HG03354 (cell line): ENCODE measurements around the gene LMX1B.

Experiments
- ATAC-seq: cut with Tn5 transposase; IDR thresholded peaks from one replicate; pipeline ENCODE4 v1.9.1; 2021; ENCODE audit warnings: mild to moderate bottlenecking; ENCODE audit not compliant: unreplicated experiment, poor library complexity, severe bottlenecking

The LMX1B gene

GRCh38 chr9:126628969-126629674 is 15.4 kb downstream of the LMX1B start:
- ATAC-seq: no peak

DNA sequence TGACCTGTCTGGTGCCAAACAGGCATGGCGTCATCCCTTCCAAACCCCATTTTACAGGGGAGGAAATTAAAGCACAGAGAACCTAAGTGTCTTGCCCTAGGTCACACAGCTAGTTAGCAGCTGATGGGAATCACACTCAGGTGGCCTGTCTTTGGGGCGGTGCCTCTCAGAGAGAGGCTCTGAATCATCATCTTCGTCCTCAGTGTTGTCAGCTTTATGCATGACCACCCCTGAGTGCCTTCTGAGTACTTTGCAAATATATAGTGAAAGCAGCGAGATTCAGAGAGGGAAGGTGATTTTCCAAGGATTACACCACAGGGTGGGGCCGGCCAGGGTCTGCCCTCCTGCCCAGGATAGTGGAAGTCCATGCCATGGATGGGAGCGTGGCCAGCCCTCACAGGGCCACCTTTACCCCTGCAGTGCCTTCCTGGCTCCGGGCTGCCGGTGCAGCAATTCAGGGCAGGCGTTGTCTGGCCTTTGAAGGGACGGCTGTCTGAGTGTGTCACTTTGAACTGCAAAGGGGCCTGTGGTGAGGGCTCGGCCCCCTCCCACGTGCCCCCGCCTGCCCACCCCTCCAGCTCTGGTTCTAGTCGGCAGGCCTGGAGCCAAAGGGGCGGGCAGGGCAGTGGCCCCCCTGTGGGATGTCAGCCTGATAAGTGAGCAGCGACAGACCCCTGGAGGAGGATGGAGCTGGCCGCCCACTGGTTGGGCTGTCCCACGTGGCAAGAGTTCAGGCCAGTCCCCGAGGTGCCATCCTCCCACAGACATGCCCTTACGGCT is 16.9 kb downstream of the LMX1B start:
- ATAC-seq: no peak

GRCh38 chr9:126631254-126631653 is 17.5 kb downstream of the LMX1B start:
- ATAC-seq: no peak

DNA sequence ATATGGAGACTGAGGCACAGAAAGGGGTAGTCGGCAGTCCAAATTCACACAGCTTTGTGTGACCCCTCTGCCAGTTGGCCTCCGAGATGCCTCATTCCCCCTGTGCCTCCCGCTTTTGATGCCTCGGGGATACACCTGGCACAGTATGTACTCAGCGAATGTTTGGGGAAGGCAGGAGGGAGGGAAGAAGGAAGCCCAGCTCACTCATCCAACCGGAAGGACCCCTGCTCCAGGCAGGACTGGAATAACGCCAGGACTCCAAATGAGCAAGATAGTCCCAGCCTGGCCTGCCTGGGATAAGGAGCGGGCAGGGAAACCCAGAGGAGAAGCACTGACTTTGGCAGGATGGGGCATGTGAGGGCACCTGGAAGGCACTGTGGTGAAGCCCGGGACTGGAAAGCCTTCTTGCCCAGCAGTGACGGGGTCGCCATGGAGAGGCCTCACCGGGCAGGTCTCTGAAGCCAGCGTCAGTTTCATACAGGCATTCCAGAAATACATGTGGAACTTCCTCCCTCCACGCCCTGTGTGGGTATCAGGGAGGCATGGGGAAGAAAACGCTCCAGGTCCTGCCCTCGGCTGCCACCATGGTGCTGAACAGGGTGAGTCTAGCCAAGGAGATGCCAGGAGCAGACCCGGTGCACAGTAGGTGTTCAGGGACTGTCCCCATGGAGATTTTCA is 20.3 kb downstream of the LMX1B start:
- ATAC-seq: no peak

DNA sequence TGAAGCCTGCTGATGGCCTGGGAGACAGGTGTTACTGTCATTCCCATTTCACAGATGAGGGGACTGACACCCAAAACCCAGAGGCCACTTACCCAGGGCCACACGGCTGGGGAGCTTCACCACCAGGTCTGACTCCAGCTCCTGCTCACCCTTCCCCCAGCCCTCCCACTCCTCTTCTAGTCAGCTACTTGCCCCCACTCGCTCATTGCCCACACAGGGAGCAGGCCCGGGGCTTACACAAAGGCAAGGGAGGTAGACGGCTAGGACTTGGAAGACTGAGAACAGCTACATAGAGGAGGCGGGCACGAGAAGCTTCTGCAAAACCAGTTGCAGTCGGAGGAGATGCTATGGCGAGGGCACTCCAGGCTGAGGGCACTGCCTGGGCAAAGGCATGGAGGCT is 21.3 kb downstream of the LMX1B start:
- ATAC-seq: no peak

DNA sequence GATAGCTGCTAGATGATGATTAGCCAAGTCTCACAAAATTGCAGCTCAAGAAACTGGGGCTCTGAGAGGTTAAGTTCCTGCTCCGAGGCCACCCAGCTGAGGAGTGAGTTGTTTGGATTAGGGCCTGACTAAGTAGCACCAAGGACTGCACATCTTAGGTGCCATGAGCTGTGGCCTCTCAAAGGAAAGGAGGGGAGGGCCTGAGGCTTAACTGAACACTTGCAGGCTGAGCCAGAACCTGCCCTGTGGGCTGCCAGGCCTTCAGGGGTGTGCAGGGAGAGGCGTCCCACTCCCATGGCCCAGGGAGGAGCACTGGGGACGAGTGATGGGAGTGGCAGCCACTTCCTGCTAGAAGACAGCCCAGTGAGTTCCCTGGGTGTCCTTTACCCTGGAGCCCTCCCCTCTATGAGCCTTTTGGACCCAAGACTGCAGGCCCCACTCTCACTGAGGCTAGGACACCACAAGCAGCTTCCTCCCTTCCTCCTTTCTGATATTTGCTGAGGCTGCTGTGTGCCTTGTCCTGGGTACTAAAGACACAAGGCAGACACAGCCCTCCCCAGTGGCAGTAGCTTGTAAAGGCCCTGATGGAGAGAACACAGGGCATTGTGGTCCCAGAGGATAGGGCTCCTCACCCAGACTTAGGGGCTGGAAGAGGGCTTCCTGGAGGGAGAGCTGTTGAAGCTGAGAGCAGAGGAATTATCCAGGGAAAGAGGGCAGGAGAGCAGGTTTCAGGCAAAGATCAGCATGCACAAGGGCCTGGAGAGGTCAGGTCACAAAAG is 22.1 kb downstream of the LMX1B start:
- no peak for ATAC-seq

- ATAC-seq: no peak
Observed at GRCh38 chr9:126636983-126637798, 23.5 kb downstream of the LMX1B start.

DNA sequence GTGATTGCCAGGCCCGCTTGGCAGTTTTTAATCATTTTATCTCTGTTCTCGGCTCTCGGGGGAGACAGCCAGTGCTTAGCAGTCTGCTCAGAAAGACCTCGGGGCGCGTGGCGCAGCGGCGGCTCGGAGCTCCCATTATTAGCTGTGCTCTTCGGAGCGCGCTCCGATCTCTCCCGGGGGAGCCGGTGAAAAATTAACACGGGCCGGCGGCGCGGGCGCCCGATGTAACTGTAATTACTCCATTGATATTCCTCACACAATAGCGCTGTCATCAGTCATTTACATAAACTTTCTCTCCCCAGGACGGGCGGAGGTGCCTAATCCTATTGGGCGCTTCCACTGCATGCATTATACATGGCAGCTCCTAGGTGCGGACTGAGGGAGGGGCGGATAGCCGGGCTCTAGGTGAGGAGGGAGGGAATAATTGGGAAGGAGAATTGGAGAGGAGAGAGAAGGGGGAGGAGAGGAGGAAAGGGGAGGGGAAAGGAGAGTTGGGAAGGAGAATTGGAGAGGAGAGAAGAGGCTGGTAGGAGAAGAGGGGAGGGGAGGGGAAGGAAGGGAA is 24.9 kb downstream of the LMX1B start:
- no peak for ATAC-seq

DNA sequence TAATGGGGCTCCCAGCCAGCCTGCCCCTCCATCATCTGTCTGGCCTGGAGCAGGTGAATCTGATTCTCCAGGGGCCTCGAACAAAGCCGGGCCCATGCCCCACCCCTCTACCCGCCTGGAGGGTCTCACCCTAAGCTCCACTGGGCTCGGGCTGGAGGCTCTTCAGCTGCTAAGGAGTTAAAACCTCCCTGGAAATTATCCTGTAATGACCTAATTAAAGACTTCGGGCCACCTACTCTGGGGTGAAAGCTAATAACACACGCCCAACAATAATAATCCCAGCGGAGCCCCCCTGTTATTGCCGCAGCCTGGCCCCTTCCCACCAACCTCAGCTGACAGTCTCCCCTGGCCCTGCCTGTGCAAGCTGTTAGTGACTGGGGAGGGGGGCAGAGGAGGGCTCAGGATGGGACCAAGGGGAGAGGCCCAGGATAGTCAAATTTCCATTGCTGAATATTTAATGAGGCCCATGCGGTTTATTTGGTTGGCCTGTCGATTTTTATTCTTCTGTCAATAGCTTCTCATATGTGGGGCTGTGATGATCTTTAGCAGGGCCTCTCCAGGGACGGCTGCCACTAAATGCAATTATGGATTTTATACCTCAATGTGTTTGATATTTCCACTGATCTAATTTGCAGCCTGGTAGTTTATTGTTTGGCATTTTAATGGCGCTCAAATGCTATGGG is 25.7 kb downstream of the LMX1B start:
- ATAC-seq: no peak

- no peak for ATAC-seq
Observed at GRCh38 chr9:126641118-126641851, 27.6 kb downstream of the LMX1B start.

DNA sequence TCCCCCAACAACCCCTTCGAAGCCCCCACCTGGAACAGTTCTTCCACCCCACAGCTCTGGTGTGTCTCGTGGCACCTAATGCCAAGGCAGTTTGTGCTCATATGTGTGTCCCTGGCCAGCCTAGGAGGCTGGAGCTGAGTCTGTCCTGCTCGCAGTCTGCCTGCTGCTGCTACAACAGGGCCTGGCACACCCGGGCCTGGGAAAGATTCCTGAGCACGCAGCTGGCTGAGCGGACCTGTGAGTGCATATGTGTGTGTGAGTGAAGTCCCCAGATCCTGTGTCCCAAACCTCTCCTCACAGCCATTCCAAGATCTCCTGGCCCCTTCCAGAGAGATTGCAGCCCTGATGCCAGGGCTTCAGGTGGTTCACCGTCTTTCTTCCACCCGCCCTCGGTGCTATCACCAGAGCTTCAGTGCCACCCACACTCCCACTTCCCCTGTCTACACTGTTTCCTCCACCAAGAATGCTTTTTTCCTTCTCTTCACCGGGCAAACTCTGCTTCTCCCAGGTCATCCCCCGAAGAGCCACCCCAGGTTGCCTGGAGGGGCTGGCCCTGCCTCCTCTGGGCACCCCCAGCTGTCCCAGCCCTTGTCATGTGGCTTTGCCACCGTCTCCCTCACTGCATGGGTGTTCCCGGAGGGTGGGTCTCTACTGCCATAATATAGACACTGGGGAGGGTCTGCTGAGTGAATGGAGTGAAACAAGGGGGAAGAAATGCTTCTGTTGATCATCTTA is 28.4 kb downstream of the LMX1B start:
- ATAC-seq: no peak

DNA sequence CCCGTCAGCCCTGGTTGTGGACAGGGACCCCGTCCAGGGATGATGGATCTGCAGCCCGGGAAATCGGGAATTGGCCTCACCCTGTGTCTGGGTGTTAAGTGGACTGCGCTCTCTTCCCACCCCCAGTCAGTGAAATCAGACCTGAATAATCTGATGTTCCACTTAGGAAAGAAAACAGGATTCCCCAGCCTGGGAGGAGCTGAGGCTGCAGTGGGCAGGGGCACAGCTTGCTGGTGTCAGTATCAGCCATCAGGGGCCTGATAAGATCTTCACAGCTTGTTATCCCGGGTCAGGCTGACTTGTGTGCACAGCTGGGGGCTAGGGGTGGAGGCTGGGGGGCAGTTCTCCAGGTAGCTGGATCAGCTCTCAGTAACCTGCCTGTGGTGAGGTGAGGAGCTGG is 29.1 kb downstream of the LMX1B start:
- ATAC-seq: no peak

DNA sequence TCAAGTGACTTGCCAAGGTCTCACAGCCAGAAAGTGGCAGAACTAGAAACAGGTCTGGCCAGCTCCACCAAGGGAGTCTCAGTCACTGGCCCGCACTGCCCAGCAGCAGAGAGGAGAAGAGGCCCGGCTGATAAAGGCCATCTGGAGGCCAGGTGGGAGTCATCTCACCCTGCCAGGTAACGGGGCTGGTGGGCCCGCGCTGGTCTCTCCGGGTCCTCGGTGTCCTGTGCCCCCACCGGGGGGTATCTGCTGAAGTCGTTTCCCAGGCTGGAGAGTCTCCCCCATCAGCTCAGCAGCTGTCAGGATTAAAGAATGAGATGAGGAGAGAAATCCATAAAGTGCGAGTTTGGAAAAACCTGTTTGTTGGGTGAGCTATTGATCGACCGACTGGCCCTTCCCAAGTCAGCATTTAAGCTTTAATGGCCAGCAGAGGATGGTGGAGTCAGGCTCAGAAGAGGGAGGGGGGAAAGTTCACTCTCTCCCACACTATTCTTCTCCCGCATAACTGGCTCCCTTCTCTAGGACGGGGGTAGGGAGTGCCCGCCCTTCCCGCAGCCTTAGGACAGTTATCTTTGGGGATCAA is 30.3 kb downstream of the LMX1B start:
- ATAC-seq: no peak

DNA sequence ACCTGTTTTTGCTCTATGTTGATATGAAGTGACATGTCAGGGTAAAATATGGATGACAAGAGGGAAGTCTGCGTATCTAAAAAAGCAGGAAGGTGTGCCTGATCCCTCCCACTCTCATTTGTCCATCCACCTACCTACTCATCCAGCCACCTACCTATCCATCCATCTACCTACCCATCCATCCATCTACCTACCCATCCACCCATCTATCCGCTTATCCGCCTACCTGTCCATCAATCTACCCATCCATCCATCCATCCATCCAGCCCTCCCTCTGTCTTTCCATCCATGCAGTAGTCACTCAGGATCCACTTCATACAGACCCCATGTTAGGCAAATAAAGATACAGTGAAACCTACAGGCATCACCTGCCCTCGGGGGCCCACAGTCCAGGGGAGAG is 32.4 kb downstream of the LMX1B start:
- ATAC-seq: no peak

GRCh38 chr9:126647585-126648411 is 34.1 kb downstream of the LMX1B start:
- ATAC-seq: no peak

DNA sequence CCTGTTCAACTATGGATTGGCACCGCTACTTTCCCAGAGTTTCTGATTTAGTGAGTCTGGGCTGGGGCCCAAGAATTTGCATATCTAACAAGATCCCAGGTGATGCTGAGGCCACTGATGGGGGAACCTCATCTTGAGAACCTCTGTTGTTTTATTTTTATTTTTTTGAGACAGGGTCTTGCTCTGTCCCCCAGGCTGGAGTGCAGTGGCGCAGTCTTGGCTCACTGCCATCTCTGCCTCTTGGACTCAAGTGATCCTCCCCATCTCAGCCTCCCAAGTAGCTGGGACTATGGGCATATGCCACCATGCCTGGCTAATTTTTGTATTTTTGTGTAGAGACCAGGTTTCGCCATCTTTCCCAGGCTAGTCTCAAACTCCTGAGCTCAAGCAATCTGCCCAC is 35.7 kb downstream of the LMX1B start:
- ATAC-seq: no peak
